HL-60 (cell line): Measurements from ENCODE around the gene PTPN22.

Experiments used
- POLR2AphosphoS5 ChIP-seq: IDR thresholded peaks from 2 replicates; pipeline ENCODE4 v1.6.1; 2012; ENCODE audit warnings: low read depth
- TF ChIP-seq, protein P1 (sequence below): IDR thresholded peaks from one replicate; pipeline ENCODE4 v1.5.1; 2011; ENCODE audit warnings: low read length, control low read depth, inconsistent platforms; ENCODE audit not compliant: insufficient read depth

DNA sequence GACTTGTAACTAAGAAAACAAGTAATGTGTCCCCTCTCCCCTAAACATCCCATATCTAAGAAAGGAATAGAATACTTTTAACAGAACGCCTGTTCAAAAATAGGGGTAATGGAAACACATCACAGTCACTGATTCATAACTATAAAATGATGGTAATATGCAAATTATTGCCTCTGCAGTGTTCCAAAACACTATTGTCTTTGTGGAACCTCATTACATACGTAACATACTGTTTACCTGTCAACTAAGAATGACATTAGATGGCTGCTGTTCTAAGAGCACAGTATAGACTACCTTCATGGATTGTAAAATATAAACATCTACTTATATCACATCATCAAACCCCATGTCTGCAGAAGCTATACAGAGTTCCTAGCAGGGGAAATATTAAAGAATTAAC lies 19.3 kb upstream of the PTPN22 start:
- TF ChIP-seq, protein P1, sequence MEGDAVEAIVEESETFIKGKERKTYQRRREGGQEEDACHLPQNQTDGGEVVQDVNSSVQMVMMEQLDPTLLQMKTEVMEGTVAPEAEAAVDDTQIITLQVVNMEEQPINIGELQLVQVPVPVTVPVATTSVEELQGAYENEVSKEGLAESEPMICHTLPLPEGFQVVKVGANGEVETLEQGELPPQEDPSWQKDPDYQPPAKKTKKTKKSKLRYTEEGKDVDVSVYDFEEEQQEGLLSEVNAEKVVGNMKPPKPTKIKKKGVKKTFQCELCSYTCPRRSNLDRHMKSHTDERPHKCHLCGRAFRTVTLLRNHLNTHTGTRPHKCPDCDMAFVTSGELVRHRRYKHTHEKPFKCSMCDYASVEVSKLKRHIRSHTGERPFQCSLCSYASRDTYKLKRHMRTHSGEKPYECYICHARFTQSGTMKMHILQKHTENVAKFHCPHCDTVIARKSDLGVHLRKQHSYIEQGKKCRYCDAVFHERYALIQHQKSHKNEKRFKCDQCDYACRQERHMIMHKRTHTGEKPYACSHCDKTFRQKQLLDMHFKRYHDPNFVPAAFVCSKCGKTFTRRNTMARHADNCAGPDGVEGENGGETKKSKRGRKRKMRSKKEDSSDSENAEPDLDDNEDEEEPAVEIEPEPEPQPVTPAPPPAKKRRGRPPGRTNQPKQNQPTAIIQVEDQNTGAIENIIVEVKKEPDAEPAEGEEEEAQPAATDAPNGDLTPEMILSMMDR: no peak
- no peak for TF ChIP-seq POLR2AphosphoS5
